Measurements from ENCODE around the gene PHTF2. TPM values are rescaled to one million over a fixed set of nuclear protein-coding genes. Genes with fewer than 3 reads are reported as not detected.
A peak's percentile ranks its signal among the peaks of the same experiment; 100 is the strongest.

The PHTF2 gene
- total RNA-seq, 5 donors from 2014 or later (not counting 1 experiment from before 2014, with no cell fraction given) = 19.7 to 35.8 (median 28.0) TPM

GRCh38 chr7:77935652-77936348 is 137.2 kb downstream of the PHTF2 start:
- Histone ChIP-seq H3K27ac (ENCODE audit: low read length) (no peak overlapping the region), H3K36me3 (ENCODE audit: control insufficient read depth in 2 of 2, extremely low read depth in 1 of 2, insufficient read depth in 1 of 2, low read length in 1 of 2) (peaks cover 0 to 3% of the 10 kb centered on the region in 2 donors), H3K9me3 (no peaks in the 10 kb centered on the region), H3K27me3 (replicated peaks in 1 of 2; ENCODE audit: control insufficient read depth in 2 of 2, extremely low read depth in 1 of 2, insufficient read depth in 2 of 2, low read length in 1 of 2) (no peaks in the 10 kb centered on the region), H3K4me1 (ENCODE audit: control insufficient read depth in 1 of 2, extremely low read depth in 1 of 2, insufficient read depth in 2 of 2, low read length in 2 of 2) (peaks cover 0 to 2% of the 10 kb centered on the region in 2 experiments), H3K4me3 (ENCODE audit: control insufficient read depth in 1 of 2, extremely low read depth in 1 of 2, low read length in 1 of 2) (no peak overlapping the region)
- H3K9me3 Mint-ChIP-seq = no peaks in the 10 kb centered on the region
- ATAC-seq (replicated peaks in 1 of 4) (no peak), DNase-seq (no peak)
- no CpG with 5 or more reads among the region's 1 CpG for WGBS (ENCODE audit: insufficient coverage)
- CTCF ChIA-PET = interaction anchor here in 1 of 2 donors (1.0 to 1.2 kb wide), 2 partner anchors 22 to 278 kb away, joined by 3 to 6 read pairs; no protein-coding TSS in a partner anchor
- peaks cover 9 to 16% (median 16%) of the 10 kb centered on the region in 3 donors for H3K4me1 Mint-ChIP-seq
- peaks cover 7% of the 10 kb centered on the region for H3K36me3 Mint-ChIP-seq
- POLR2A ChIA-PET = interaction anchor here in 1 of 2 donors (0.6 kb wide), 1 partner anchor 72 kb away, joined by 4 read pairs; no protein-coding TSS in a partner anchor
- H3K27me3 Mint-ChIP-seq = no peaks in the 10 kb centered on the region
- no peak overlapping the region for H3K4me3 Mint-ChIP-seq
- H3K27ac Mint-ChIP-seq = peak overlapping the region; percentile 16 to 36

- POLR2A ChIA-PET = interaction anchor here in 1 of 2 donors (0.6 kb wide), 1 partner anchor 85 kb away, joined by 3 read pairs; no protein-coding TSS in a partner anchor
- Histone ChIP-seq H3K36me3 (ENCODE audit: control insufficient read depth in 2 of 2, extremely low read depth in 1 of 2, insufficient read depth in 1 of 2, low read length in 1 of 2) (peaks cover 0 to 6% of the 10 kb centered on the region in 2 donors), H3K4me3 (ENCODE audit: control insufficient read depth in 1 of 2, extremely low read depth in 1 of 2, low read length in 1 of 2) (no peak overlapping the region), H3K9me3 (no peaks in the 10 kb centered on the region), H3K27ac (ENCODE audit: low read length) (no peak overlapping the region), H3K27me3 (replicated peaks in 1 of 2; ENCODE audit: control insufficient read depth in 2 of 2, extremely low read depth in 1 of 2, insufficient read depth in 2 of 2, low read length in 1 of 2) (no peaks in the 10 kb centered on the region), H3K4me1 (ENCODE audit: control insufficient read depth in 1 of 2, extremely low read depth in 1 of 2, insufficient read depth in 2 of 2, low read length in 2 of 2) (peaks cover 0 to 2% of the 10 kb centered on the region in 2 experiments)
- peak in 1 of 35 experiments; percentile 11 for DNase-seq
- H3K4me1 Mint-ChIP-seq = peaks cover 7 to 18% (median 11%) of the 10 kb centered on the region in 3 donors
- no peak overlapping the region for H3K27ac Mint-ChIP-seq
- no peak for ATAC-seq (replicated peaks in 1 of 4)
- H3K4me3 Mint-ChIP-seq = no peak overlapping the region
- H3K27me3 Mint-ChIP-seq = no peaks in the 10 kb centered on the region
- H3K9me3 Mint-ChIP-seq = no peaks in the 10 kb centered on the region
- CTCF ChIA-PET = interaction anchor here in 1 of 2 donors (0.5 to 0.6 kb wide), 2 partner anchors 43 to 633 kb away, joined by 3 to 4 read pairs; no protein-coding TSS in a partner anchor
- H3K36me3 Mint-ChIP-seq = peaks cover 25% of the 10 kb centered on the region
These were observed 142.1 kb downstream of the PHTF2 start for GRCh38 chr7:77940647-77941046.

GRCh38 chr7:77942431-77942830 is 143.9 kb downstream of the PHTF2 start:
- CTCF ChIA-PET = no interaction called here
- peaks cover 25% of the 10 kb centered on the region for H3K36me3 Mint-ChIP-seq

GRCh38 chr7:77944183-77945182 is 145.9 kb downstream of the PHTF2 start:
- Histone ChIP-seq H3K27ac (ENCODE audit: low read length) (no peak overlapping the region), H3K27me3 (replicated peaks in 1 of 2; ENCODE audit: control insufficient read depth in 2 of 2, extremely low read depth in 1 of 2, insufficient read depth in 2 of 2, low read length in 1 of 2) (no peaks in the 10 kb centered on the region), H3K4me3 (ENCODE audit: control insufficient read depth in 1 of 2, extremely low read depth in 1 of 2, low read length in 1 of 2) (no peak overlapping the region), H3K4me1 (ENCODE audit: control insufficient read depth in 1 of 2, extremely low read depth in 1 of 2, insufficient read depth in 2 of 2, low read length in 2 of 2) (peaks cover 0 to 2% of the 10 kb centered on the region in 2 experiments), H3K36me3 (ENCODE audit: control insufficient read depth in 2 of 2, extremely low read depth in 1 of 2, insufficient read depth in 1 of 2, low read length in 1 of 2) (peaks cover 0 to 6% of the 10 kb centered on the region in 2 donors), H3K9me3 (no peaks in the 10 kb centered on the region)
- ATAC-seq (replicated peaks in 1 of 4) = peak in 2 of 4 experiments; percentile 43 to 57
- POLR2A ChIA-PET = no interaction called here
- 92% methylated on average over 4 of the region's 9 CpGs for WGBS (ENCODE audit: insufficient coverage)
- H3K4me3 Mint-ChIP-seq = no peak overlapping the region
- no peak for DNase-seq
- H3K9me3 Mint-ChIP-seq = no peaks in the 10 kb centered on the region
- CTCF ChIA-PET = no interaction called here
- H3K27me3 Mint-ChIP-seq = no peaks in the 10 kb centered on the region
- peaks cover 25% of the 10 kb centered on the region for H3K36me3 Mint-ChIP-seq
- H3K4me1 Mint-ChIP-seq = peaks cover 5 to 15% (median 7%) of the 10 kb centered on the region in 3 donors
- peak overlapping the region in 1 of 2 donors; percentile 29 for H3K27ac Mint-ChIP-seq

More at GRCh38 chr7:77942431-77942830, 143.9 kb downstream of the PHTF2 start:
- Histone ChIP-seq H3K36me3 (ENCODE audit: control insufficient read depth in 2 of 2, extremely low read depth in 1 of 2, insufficient read depth in 1 of 2, low read length in 1 of 2) (peaks cover 0 to 6% of the 10 kb centered on the region in 2 donors), H3K4me3 (ENCODE audit: control insufficient read depth in 1 of 2, extremely low read depth in 1 of 2, low read length in 1 of 2) (no peak overlapping the region), H3K27me3 (replicated peaks in 1 of 2; ENCODE audit: control insufficient read depth in 2 of 2, extremely low read depth in 1 of 2, insufficient read depth in 2 of 2, low read length in 1 of 2) (no peaks in the 10 kb centered on the region), H3K4me1 (ENCODE audit: control insufficient read depth in 1 of 2, extremely low read depth in 1 of 2, insufficient read depth in 2 of 2, low read length in 2 of 2) (peaks cover 0 to 2% of the 10 kb centered on the region in 2 experiments), H3K27ac (ENCODE audit: low read length) (no peak overlapping the region), H3K9me3 (no peaks in the 10 kb centered on the region)
- H3K27ac Mint-ChIP-seq = peak overlapping the region in 1 of 2 donors; percentile 22
- H3K9me3 Mint-ChIP-seq = no peaks in the 10 kb centered on the region
- DNase-seq (no peak), ATAC-seq (replicated peaks in 1 of 4) (no peak)
- H3K4me1 Mint-ChIP-seq = peaks cover 5 to 15% (median 7%) of the 10 kb centered on the region in 3 donors
- no CpG with 5 or more reads among the region's 4 CpGs for WGBS (ENCODE audit: insufficient coverage)
- no peaks in the 10 kb centered on the region for H3K27me3 Mint-ChIP-seq
- POLR2A ChIA-PET = no interaction called here
- no peak overlapping the region for H3K4me3 Mint-ChIP-seq

GRCh38 chr7:77950548-77950947 is 152.0 kb downstream of the PHTF2 start:
- no peak overlapping the region for H3K4me3 Mint-ChIP-seq
- Histone ChIP-seq H3K36me3 (ENCODE audit: control insufficient read depth in 2 of 2, extremely low read depth in 1 of 2, insufficient read depth in 1 of 2, low read length in 1 of 2) (no peaks in the 10 kb centered on the region), H3K9me3 (no peaks in the 10 kb centered on the region), H3K27me3 (replicated peaks in 1 of 2; ENCODE audit: control insufficient read depth in 2 of 2, extremely low read depth in 1 of 2, insufficient read depth in 2 of 2, low read length in 1 of 2) (no peaks in the 10 kb centered on the region), H3K4me3 (ENCODE audit: control insufficient read depth in 1 of 2, extremely low read depth in 1 of 2, low read length in 1 of 2) (no peak overlapping the region), H3K27ac (ENCODE audit: low read length) (no peak overlapping the region), H3K4me1 (ENCODE audit: control insufficient read depth in 1 of 2, extremely low read depth in 1 of 2, insufficient read depth in 2 of 2, low read length in 2 of 2) (no peaks in the 10 kb centered on the region)
- WGBS (ENCODE audit: insufficient coverage) = 68% methylated on average over 3 of the region's 5 CpGs
- H3K4me1 Mint-ChIP-seq = peaks cover 0 to 2% (median 2%) of the 10 kb centered on the region in 3 donors
- no peak for DNase-seq
- no peak overlapping the region for H3K27ac Mint-ChIP-seq
- ChIA-PET POLR2A (no interaction called here), CTCF (no interaction called here)
- no peaks in the 10 kb centered on the region for H3K27me3 Mint-ChIP-seq
- no peak for ATAC-seq (replicated peaks in 1 of 4)
- H3K9me3 Mint-ChIP-seq = no peaks in the 10 kb centered on the region
- H3K36me3 Mint-ChIP-seq = peaks cover 4% of the 10 kb centered on the region
